ENCODE results near the gene MBNL2. TPM values are rescaled to one million over a fixed set of nuclear protein-coding genes. Genes with fewer than 3 reads are reported as not detected.

The MBNL2 gene
- total RNA-seq, 2 donors from 2014 or later: 28.2 to 61.8 TPM

- Histone ChIP-seq H3K36me3 (no peaks in the 10 kb centered on the region), H3K9ac (ENCODE audit: low read depth in 2 of 2, low read length in 2 of 2) (no peak overlapping the region), H3K9me3 (no peaks in the 10 kb centered on the region), H3K4me3 (no peak overlapping the region), H3K4me1 (no peaks in the 10 kb centered on the region), H3K27ac (peak overlapping the region; percentile 5), H3K27me3 (no peaks in the 10 kb centered on the region)
- intact Hi-C loops (cut with DNase I): no loop called here
- no peak for DNase-seq
- TF ChIP-seq CTCF (IDR thresholded peaks at IDR 0.05): no peak
Observed at GRCh38 chr13:97319113-97319720, 97.1 kb downstream of the MBNL2 start.

- no peak for TF ChIP-seq CTCF (IDR thresholded peaks at IDR 0.05)
- no peaks in the 10 kb centered on the region for H3K4me1 ChIP-seq
- DNase-seq: no peak
- no peaks in the 10 kb centered on the region for H3K9me3 ChIP-seq
- H3K4me3 ChIP-seq: no peak overlapping the region
- no peaks in the 10 kb centered on the region for H3K36me3 ChIP-seq
- no peak overlapping the region for H3K9ac ChIP-seq (ENCODE audit: low read depth in 2 of 2, low read length in 2 of 2)
- intact Hi-C loops (cut with DNase I): no loop called here
- H3K27me3 ChIP-seq: no peaks in the 10 kb centered on the region
- H3K27ac ChIP-seq: no peak overlapping the region
Observed at GRCh38 chr13:97321101-97321500, 99.0 kb downstream of the MBNL2 start.

- Histone ChIP-seq H3K4me1 (no peaks in the 10 kb centered on the region), H3K4me3 (no peak overlapping the region), H3K9ac (ENCODE audit: low read depth in 2 of 2, low read length in 2 of 2) (no peak overlapping the region), H3K36me3 (no peaks in the 10 kb centered on the region), H3K27ac (no peak overlapping the region), H3K9me3 (no peaks in the 10 kb centered on the region), H3K27me3 (no peaks in the 10 kb centered on the region)
- DNase-seq: no peak
- intact Hi-C loops (cut with DNase I): no loop called here
- no peak for TF ChIP-seq CTCF (IDR thresholded peaks at IDR 0.05)
Observed at GRCh38 chr13:97321616-97322321, 99.6 kb downstream of the MBNL2 start.

- no peaks in the 10 kb centered on the region for H3K4me1 ChIP-seq
- no peak overlapping the region for H3K9ac ChIP-seq (ENCODE audit: low read depth in 2 of 2, low read length in 2 of 2)
- no peak for DNase-seq
- H3K9me3 ChIP-seq: no peaks in the 10 kb centered on the region
- no peak overlapping the region for H3K27ac ChIP-seq
- no peak overlapping the region for H3K4me3 ChIP-seq
- intact Hi-C loops (cut with DNase I): no loop called here
- H3K27me3 ChIP-seq: no peaks in the 10 kb centered on the region
- no peak for TF ChIP-seq CTCF (IDR thresholded peaks at IDR 0.05)
- H3K36me3 ChIP-seq: no peaks in the 10 kb centered on the region
Observed at GRCh38 chr13:97322740-97323342, 100.7 kb downstream of the MBNL2 start.

GRCh38 chr13:97324115-97324514, 102.0 kb downstream of the MBNL2 start:
- H3K36me3 ChIP-seq: no peaks in the 10 kb centered on the region

More at GRCh38 chr13:97324115-97324514, 102.0 kb downstream of the MBNL2 start:
- no peak for TF ChIP-seq CTCF (IDR thresholded peaks at IDR 0.05)
- no peak for DNase-seq
- intact Hi-C loops (cut with DNase I): no loop called here
- Histone ChIP-seq H3K27me3 (no peaks in the 10 kb centered on the region), H3K4me1 (no peaks in the 10 kb centered on the region), H3K4me3 (no peak overlapping the region), H3K9me3 (no peaks in the 10 kb centered on the region), H3K9ac (ENCODE audit: low read depth in 2 of 2, low read length in 2 of 2) (no peak overlapping the region), H3K27ac (no peak overlapping the region)
